ENCODE results near the gene MEGF9.

MEGF9 gene

GRCh38 chr9:120659209-120659608, 55.1 kb downstream of the MEGF9 start:
- no peak for DNase-seq (ENCODE audit: low read depth, low spot score)
- H3K4me3 ChIP-seq (ENCODE audit: low read depth, low read length) = no peak overlapping the region
- in situ Hi-C loops (cut with HindIII; ENCODE audit: low sequenced_read_pairs) = no loop called here
- TF ChIP-seq, protein P1, sequence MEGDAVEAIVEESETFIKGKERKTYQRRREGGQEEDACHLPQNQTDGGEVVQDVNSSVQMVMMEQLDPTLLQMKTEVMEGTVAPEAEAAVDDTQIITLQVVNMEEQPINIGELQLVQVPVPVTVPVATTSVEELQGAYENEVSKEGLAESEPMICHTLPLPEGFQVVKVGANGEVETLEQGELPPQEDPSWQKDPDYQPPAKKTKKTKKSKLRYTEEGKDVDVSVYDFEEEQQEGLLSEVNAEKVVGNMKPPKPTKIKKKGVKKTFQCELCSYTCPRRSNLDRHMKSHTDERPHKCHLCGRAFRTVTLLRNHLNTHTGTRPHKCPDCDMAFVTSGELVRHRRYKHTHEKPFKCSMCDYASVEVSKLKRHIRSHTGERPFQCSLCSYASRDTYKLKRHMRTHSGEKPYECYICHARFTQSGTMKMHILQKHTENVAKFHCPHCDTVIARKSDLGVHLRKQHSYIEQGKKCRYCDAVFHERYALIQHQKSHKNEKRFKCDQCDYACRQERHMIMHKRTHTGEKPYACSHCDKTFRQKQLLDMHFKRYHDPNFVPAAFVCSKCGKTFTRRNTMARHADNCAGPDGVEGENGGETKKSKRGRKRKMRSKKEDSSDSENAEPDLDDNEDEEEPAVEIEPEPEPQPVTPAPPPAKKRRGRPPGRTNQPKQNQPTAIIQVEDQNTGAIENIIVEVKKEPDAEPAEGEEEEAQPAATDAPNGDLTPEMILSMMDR (IDR thresholded peaks at IDR 0.05; ENCODE audit: low read depth, low read length) = no peak

DNA sequence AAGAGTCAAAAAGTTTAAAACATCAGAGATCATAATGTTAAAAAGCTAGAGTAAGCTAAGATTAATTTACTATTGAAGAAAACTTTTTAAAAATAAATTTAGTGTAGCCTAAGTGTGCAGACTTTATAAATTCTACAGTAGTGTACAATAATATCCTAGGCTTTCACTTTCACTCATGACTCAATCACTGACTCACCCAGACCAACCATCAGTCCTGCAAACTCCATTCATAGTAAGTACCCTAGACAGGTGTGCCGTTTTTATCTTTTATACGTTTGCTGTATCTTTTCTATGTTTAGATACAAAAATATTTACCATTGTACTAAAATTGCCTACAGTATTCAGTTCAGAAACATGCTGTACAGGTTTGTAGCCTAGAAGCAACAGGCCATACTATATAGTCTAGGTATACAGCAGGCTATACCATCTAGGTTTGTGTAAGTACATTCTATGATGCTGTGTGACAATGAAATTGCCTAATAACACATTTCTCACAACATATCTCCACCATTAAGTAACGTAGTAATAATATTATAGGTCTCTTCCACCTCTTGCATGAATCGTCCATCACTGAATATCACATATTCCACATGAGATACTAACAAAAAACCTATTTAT, 59.2 kb downstream of the MEGF9 start:
- no peak overlapping the region for H3K4me3 ChIP-seq (ENCODE audit: low read depth, low read length)
- in situ Hi-C loops (cut with HindIII; ENCODE audit: low sequenced_read_pairs) = no loop called here
- DNase-seq (ENCODE audit: low read depth, low spot score) = peak; percentile 55
- TF ChIP-seq, protein P1 (IDR thresholded peaks at IDR 0.05; ENCODE audit: low read depth, low read length) = no peak

DNA sequence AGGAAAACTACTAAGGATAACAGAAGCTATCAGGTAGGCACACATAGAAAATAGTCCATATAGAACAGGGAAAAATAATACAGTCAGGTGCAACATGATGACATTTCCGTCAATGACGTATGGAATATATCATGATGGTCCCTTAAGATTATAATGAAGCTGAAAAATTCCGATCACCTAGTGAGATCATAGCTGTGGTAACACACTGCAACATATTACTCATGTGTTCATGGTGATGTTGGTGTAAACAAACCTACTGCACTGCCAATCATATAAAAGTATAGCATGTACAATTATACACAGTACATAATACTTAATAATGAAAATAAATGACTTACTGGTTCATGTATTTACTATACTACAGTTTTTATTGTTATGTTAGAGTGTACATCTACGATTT, 60.0 kb downstream of the MEGF9 start:
- H3K4me3 ChIP-seq (ENCODE audit: low read depth, low read length) = no peak overlapping the region
- no peak for DNase-seq (ENCODE audit: low read depth, low spot score)
- TF ChIP-seq, protein P1 (IDR thresholded peaks at IDR 0.05; ENCODE audit: low read depth, low read length) = no peak
- in situ Hi-C loops (cut with HindIII; ENCODE audit: low sequenced_read_pairs) = no loop called here

DNA sequence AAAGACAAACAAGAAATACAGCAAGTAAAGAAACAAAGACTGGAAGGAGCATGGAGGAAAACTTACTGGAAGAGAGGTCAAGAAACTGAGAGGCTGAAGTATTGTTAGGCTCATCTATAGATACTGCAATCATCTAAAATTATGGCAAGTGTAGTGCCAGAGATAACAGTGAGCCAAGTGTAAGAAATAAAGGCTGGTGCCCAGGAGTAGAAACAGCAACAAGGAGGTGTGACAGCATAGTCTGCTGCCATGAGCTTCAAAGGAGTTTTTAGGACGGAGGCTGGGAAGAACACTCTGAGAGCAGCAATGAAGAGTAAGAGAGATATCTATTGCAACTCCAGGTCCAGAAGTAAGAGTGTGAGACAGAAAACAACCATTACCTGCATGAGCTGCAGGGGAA, 60.5 kb downstream of the MEGF9 start:
- in situ Hi-C loops (cut with HindIII; ENCODE audit: low sequenced_read_pairs) = no loop called here
- DNase-seq (ENCODE audit: low read depth, low spot score) = no peak
- H3K4me3 ChIP-seq (ENCODE audit: low read depth, low read length) = no peak overlapping the region
- TF ChIP-seq, protein P1 (IDR thresholded peaks at IDR 0.05; ENCODE audit: low read depth, low read length) = no peak

- H3K4me3 ChIP-seq (ENCODE audit: low read depth, low read length) = no peak overlapping the region
- in situ Hi-C loops (cut with HindIII; ENCODE audit: low sequenced_read_pairs) = no loop called here
- TF ChIP-seq, protein P1 (IDR thresholded peaks at IDR 0.05; ENCODE audit: low read depth, low read length) = no peak
- DNase-seq (ENCODE audit: low read depth, low spot score) = no peak
These were observed 61.3 kb downstream of the MEGF9 start for GRCh38 chr9:120652934-120653333.

DNA sequence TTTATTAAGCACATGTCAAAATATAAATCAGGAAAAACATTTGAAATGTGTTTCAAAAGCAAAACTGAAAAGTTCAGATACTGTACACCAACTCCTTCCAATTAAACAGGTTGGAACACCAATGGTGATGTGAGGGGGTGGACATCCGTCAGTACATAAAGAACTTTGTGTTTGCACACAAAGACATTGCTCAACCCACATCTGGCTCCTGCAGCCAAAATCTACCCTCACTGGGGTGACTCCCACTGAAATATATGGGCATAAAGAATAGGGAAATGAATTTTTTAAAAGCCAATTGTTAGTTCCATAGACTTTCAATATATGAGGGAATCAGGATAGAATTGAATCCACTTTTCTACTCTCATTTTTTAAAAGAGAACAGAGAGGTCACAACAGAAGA, 63.9 kb downstream of the MEGF9 start:
- in situ Hi-C loops (cut with HindIII; ENCODE audit: low sequenced_read_pairs) = no loop called here
- H3K4me3 ChIP-seq (ENCODE audit: low read depth, low read length) = no peak overlapping the region
- DNase-seq (ENCODE audit: low read depth, low spot score) = no peak
- TF ChIP-seq, protein P1 (IDR thresholded peaks at IDR 0.05; ENCODE audit: low read depth, low read length) = no peak
